ENCODE measurements around the gene PALD1. TPM values are rescaled to one million over a fixed set of nuclear protein-coding genes. Genes with fewer than 3 reads are reported as not detected.

The PALD1 gene
- total and polyA plus RNA-seq, 2 of the 13 experiments (the other 11 are each of a cell fraction or from before 2014, with no cell fraction given) = 0.07 to 0.09 TPM

DNA sequence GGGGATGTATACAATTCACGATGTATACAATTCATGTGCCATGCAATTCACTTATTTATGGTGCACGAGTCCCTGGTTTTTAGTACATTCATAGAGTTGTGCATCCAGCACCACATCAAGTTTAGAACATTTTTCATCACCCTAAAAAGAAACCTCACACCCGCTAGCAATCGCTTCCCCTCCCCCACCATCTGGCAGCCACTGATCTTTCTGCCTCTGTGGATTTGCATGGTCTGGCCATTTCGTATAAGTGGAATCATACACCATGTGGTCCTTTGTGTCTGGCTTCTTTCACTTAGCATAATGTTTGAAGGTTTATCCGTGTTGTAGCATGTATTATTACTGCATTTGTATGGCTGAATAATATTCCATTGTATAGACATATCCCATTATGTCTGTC is 71.9 kb downstream of the PALD1 start:
- POLR2A ChIA-PET = no interaction called here
- WGBS (ENCODE audit: low lambda C conversion rate) = 54% methylated on average over 6 of the region's 6 CpGs
- H3K36me3 ChIP-seq (replicated peaks in 1 of 2; ENCODE audit: control insufficient read depth in 1 of 2, insufficient read depth in 2 of 2, low read length in 2 of 2) = no peaks in the 10 kb centered on the region
- H2AFZ ChIP-seq (ENCODE audit: low read length) = no peak overlapping the region
- CTCF ChIA-PET (ENCODE audit: low intra/inter-chr PET ratio, low total read pairs) = interaction anchor here (2.4 to 2.6 kb wide), 2 partner anchors 208 to 330 kb away, joined by 15 to 27 read pairs; no protein-coding TSS in a partner anchor
- ATAC-seq = no peak
- H3K79me2 ChIP-seq (ENCODE audit: insufficient read depth, low read length) = no peaks in the 10 kb centered on the region
- peaks cover 1 to 4% of the 10 kb centered on the region in 2 experiments; a peak in 2 of 5 replicates for H3K27me3 ChIP-seq (ENCODE audit: control insufficient read depth in 1 of 2, insufficient read depth in 2 of 2, low read length in 2 of 2)
- no peak overlapping the region for H3K27ac ChIP-seq (ENCODE audit: extremely low read length, insufficient read depth, low read length)
- no peak overlapping the region for H3K4me2 ChIP-seq (ENCODE audit: low read depth, low read length)
- H3K9me3 ChIP-seq (ENCODE audit: low read length) = no peaks in the 10 kb centered on the region
- no TSS peak for BruUV-seq (replicated peaks)
- no peaks in the 10 kb centered on the region for H4K20me1 ChIP-seq (ENCODE audit: insufficient read depth, low read length)
- TF ChIP-seq ZNF780A (CRISPR knock-in tag; IDR thresholded peaks at IDR 0.05) (no peak), RAD51 (IDR thresholded peaks at IDR 0.05; ENCODE audit: borderline replicate concordance) (no peak), KDM5B (CRISPR knock-in tag; IDR thresholded peaks at IDR 0.05; ENCODE audit: borderline replicate concordance) (no peak), ISX (CRISPR knock-in tag; conservative IDR thresholded peaks at IDR 0.05) (no peak)
- TF ChIP-seq, protein P1, sequence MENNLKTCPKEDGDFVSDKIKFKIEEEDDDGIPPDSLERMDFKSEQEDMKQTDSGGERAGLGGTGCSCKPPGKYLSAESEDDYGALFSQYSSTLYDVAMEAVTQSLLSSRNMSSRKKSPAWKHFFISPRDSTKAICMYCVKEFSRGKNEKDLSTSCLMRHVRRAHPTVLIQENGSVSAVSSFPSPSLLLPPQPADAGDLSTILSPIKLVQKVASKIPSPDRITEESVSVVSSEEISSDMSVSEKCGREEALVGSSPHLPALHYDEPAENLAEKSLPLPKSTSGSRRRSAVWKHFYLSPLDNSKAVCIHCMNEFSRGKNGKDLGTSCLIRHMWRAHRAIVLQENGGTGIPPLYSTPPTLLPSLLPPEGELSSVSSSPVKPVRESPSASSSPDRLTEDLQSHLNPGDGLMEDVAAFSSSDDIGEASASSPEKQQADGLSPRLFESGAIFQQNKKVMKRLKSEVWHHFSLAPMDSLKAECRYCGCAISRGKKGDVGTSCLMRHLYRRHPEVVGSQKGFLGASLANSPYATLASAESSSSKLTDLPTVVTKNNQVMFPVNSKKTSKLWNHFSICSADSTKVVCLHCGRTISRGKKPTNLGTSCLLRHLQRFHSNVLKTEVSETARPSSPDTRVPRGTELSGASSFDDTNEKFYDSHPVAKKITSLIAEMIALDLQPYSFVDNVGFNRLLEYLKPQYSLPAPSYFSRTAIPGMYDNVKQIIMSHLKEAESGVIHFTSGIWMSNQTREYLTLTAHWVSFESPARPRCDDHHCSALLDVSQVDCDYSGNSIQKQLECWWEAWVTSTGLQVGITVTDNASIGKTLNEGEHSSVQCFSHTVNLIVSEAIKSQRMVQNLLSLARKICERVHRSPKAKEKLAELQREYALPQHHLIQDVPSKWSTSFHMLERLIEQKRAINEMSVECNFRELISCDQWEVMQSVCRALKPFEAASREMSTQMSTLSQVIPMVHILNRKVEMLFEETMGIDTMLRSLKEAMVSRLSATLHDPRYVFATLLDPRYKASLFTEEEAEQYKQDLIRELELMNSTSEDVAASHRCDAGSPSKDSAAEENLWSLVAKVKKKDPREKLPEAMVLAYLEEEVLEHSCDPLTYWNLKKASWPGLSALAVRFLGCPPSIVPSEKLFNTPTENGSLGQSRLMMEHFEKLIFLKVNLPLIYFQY (CRISPR knock-in tag; IDR thresholded peaks at IDR 0.05; ENCODE audit: borderline replicate concordance) = no peak
- no peak overlapping the region for H3K9ac ChIP-seq (ENCODE audit: insufficient read depth, low read depth, low read length)
- in situ Hi-C loops (cut with HindIII; ENCODE audit: extremely low pct_ligation_motif_present, low pct_unique_long_range_greater_than_20kb) (loop anchor here (10.0 kb wide), 1 partner anchor 334 kb away; the partner anchor contains the start of gene PCBD1), intact Hi-C loops (cut with micrococcal nuclease; ENCODE audit: unreplicated experiment) (loop anchor here (1.0 to 10.0 kb wide), 3 partner anchors 124 to 330 kb away; partner anchors contain the start of gene ADAMTS14)
- H3K4me1 ChIP-seq (ENCODE audit: insufficient read depth, low read length) = peaks cover 16% of the 10 kb centered on the region; the same call in 1 of the 2 replicates
- DNase-seq (ENCODE audit: low spot score) = no peak
- H3K4me3 ChIP-seq (replicated peaks in 1 of 3; ENCODE audit: insufficient read depth in 1 of 3, low read depth in 2 of 3, low read length in 3 of 3) = no peak overlapping the region
- FAIRE-seq = no peak

Measured in HepG2 (cell line).